ENCODE measurements around the gene KRTAP20-3.

KRTAP20-3 gene

DNA sequence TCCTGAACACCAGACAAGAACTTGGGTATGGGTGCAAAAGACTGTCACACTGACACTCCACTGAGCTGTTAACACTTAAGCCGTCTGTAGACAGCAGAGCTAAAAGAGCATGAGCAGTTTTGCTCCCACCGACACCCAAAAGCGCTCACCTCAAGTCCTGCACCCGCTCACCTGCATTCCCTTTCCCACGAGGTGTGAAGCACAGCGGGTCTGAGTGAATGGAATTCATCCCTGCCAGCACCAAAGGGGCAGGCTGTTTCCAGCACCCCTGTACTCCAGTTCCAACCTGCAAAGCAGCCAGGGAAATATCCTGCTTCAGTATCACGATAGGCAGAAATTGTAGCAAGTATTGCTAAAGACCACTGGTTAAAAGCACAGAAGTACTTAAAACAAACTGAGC lies 47.2 kb downstream of the KRTAP20-3 start:
- DNase-seq: no peak
